Measurements from ENCODE around the gene MBP.
"Not testable (repeated sequence)": the region's sequence is repeated elsewhere in the genome, so short reads cannot be mapped to it uniquely, and the experiment has no call there.

Gene MBP

GRCh38 chr18:76982038-76982437 is 150.5 kb downstream of the MBP start:
- DNase-seq, result no peak

- no peak for DNase-seq
These were observed 151.1 kb downstream of the MBP start for GRCh38 chr18:76981396-76981968.

- DNase-seq, result no peak
These were observed 151.8 kb downstream of the MBP start for GRCh38 chr18:76980663-76981395.

GRCh38 chr18:76979906-76980305 is 152.7 kb downstream of the MBP start:
- no peak for DNase-seq

- no peak for DNase-seq
These were observed 153.4 kb downstream of the MBP start for GRCh38 chr18:76979111-76979751.

GRCh38 chr18:76978616-76979015 is 154.0 kb downstream of the MBP start:
- DNase-seq, result no peak

GRCh38 chr18:76977684-76978232 is 154.8 kb downstream of the MBP start:
- no peak for DNase-seq

- no peak for DNase-seq
These were observed 155.4 kb downstream of the MBP start for GRCh38 chr18:76977108-76977621.

- DNase-seq, result no peak
These were observed 156.9 kb downstream of the MBP start for GRCh38 chr18:76975577-76976110.

- no peak for DNase-seq
These were observed 158.2 kb downstream of the MBP start for GRCh38 chr18:76974386-76974785.

- DNase-seq, result no peak
These were observed 158.9 kb downstream of the MBP start for GRCh38 chr18:76973520-76974266.

- DNase-seq, result no peak
These were observed 159.6 kb downstream of the MBP start for GRCh38 chr18:76972846-76973519.

GRCh38 chr18:76972241-76972640 is 160.3 kb downstream of the MBP start:
- DNase-seq, result no peak

GRCh38 chr18:76970770-76971559 is 161.6 kb downstream of the MBP start:
- DNase-seq, result no peak

- DNase-seq, result no peak
These were observed 164.7 kb downstream of the MBP start for GRCh38 chr18:76967721-76968472.

- DNase-seq, result not testable (repeated sequence)
These were observed 165.3 kb downstream of the MBP start for GRCh38 chr18:76967299-76967698.

GRCh38 chr18:76965555-76966151 is 166.9 kb downstream of the MBP start:
- not testable (repeated sequence) for DNase-seq

- no peak for DNase-seq
These were observed 168.6 kb downstream of the MBP start for GRCh38 chr18:76963936-76964335.

- no peak for DNase-seq
These were observed 169.7 kb downstream of the MBP start for GRCh38 chr18:76962851-76963250.

- no peak for DNase-seq
These were observed 172.0 kb downstream of the MBP start for GRCh38 chr18:76960528-76961035.

Measured in activated gamma-delta T cell treated with Interleukin-2 at 50 U/mL for 16 hours (primary cell).